SK-N-SH treated with all-trans-retinoic acid at 6 μM for 48 hours (cell line): Measurements from ENCODE around the gene MYO1B.

Experiments
- ATAC-seq: fragments of 200-7000 bp; cut with Tn5 transposase; 3 replicates; pipeline ENCODE4 v1.9.1; 2020; ENCODE audit warnings: mild to moderate bottlenecking, moderate library complexity
- ARNTL ChIP-seq: fragments of 450-650 bp; formaldehyde crosslinking; IDR thresholded peaks from 2 replicates; pipeline ENCODE4 v1.5.0; 2020; ENCODE audit warnings: low read depth, mild to moderate bottlenecking, moderate library complexity, borderline replicate concordance
- BACH2 ChIP-seq: fragments of 250-450 bp; sonication (Bioruptor Pico); IDR thresholded peaks from 2 replicates; pipeline ENCODE4 v1.9.0; 2021; ENCODE audit warnings: mild to moderate bottlenecking, borderline replicate concordance
- CREB5 ChIP-seq: fragments of 250-450 bp; sonication (Bioruptor Pico); IDR thresholded peaks from 2 replicates; pipeline ENCODE4 v1.5.1; 2020; ENCODE audit warnings: low read depth, mild to moderate bottlenecking, moderate library complexity
- CSDC2 ChIP-seq: fragments of 250-450 bp; sonication (Bioruptor Pico); IDR thresholded peaks from 2 replicates; pipeline ENCODE4 v1.5.0; 2020; ENCODE audit warnings: mild to moderate bottlenecking, moderate library complexity
- ESRRG ChIP-seq: fragments of 250-450 bp; sonication (Bioruptor Pico); IDR thresholded peaks from 2 replicates; pipeline ENCODE4 v1.6.1; 2021; ENCODE audit warnings: mild to moderate bottlenecking
- GLIS3 ChIP-seq: fragments of 250-450 bp; sonication (Bioruptor Pico); IDR thresholded peaks from 2 replicates; pipeline ENCODE4 v1.5.0; 2020; ENCODE audit warnings: mild to moderate bottlenecking, moderate library complexity
- ISL1 ChIP-seq: fragments of 250-450 bp; sonication (Bioruptor Pico); IDR thresholded peaks from 2 replicates; pipeline ENCODE4 v2.1.2; 2022; ENCODE audit warnings: mild to moderate bottlenecking, moderate library complexity
- OSR1 ChIP-seq: fragments of 250-450 bp; sonication (Bioruptor Pico); IDR thresholded peaks from 2 replicates; pipeline ENCODE4 v1.8.0; 2022; ENCODE audit warnings: moderate library complexity, mild to moderate bottlenecking, inconsistent platforms
- PPARA ChIP-seq: fragments of 250-450 bp; sonication (Bioruptor Pico); IDR thresholded peaks from 2 replicates; pipeline ENCODE4 v1.5.0; 2020; ENCODE audit warnings: mild to moderate bottlenecking, borderline replicate concordance
- RARB ChIP-seq: fragments of 250-450 bp; sonication (Bioruptor Pico); IDR thresholded peaks from 2 replicates; pipeline ENCODE4 v1.8.0; 2021; ENCODE audit warnings: mild to moderate bottlenecking, moderate library complexity
- SNAI2 ChIP-seq: fragments of 250-450 bp; sonication (Bioruptor Pico); IDR thresholded peaks from 2 replicates; pipeline ENCODE4 v1.5.0; 2020; ENCODE audit warnings: mild to moderate bottlenecking, moderate library complexity
- TCF4 ChIP-seq: fragments of 250-450 bp; sonication (Bioruptor Pico); IDR thresholded peaks from 2 replicates; pipeline ENCODE4 v1.8.0; 2021; ENCODE audit warnings: mild to moderate bottlenecking, moderate library complexity, borderline replicate concordance
- TOX ChIP-seq: fragments of 250-450 bp; sonication (Bioruptor Pico); IDR thresholded peaks from 2 replicates; pipeline ENCODE4 v1.8.0; 2021; ENCODE audit warnings: mild to moderate bottlenecking, moderate library complexity, borderline replicate concordance
- ZC3H10 ChIP-seq: fragments of 250-450 bp; sonication (Bioruptor Pico); IDR thresholded peaks from 2 replicates; pipeline ENCODE4 v1.5.1; 2021; ENCODE audit warnings: mild to moderate bottlenecking, moderate library complexity
- ZFP3 ChIP-seq: fragments of 250-450 bp; sonication (Bioruptor Pico); IDR thresholded peaks from 2 replicates; pipeline ENCODE4 v1.5.0; 2020; ENCODE audit warnings: mild to moderate bottlenecking, moderate library complexity
- ZFP30 ChIP-seq: fragments of 450-650 bp; formaldehyde crosslinking; IDR thresholded peaks from 2 replicates; pipeline ENCODE4 v1.5.0; 2022; ENCODE audit warnings: mild to moderate bottlenecking, moderate library complexity
- ZNF565 ChIP-seq: fragments of 450-650 bp; formaldehyde crosslinking; conservative IDR thresholded peaks from 2 replicates; pipeline ENCODE4 v1.5.0; 2020; ENCODE audit warnings: low read depth, mild to moderate bottlenecking, moderate library complexity
- ZNF70 ChIP-seq: fragments of 450-650 bp; formaldehyde crosslinking; IDR thresholded peaks from 2 replicates; pipeline ENCODE4 v1.5.0; 2020; ENCODE audit warnings: mild to moderate bottlenecking, moderate library complexity
- ZNF8 ChIP-seq: fragments of 450-650 bp; formaldehyde crosslinking; IDR thresholded peaks from 2 replicates; pipeline ENCODE4 v1.5.0; 2020; ENCODE audit warnings: mild to moderate bottlenecking, moderate library complexity
- TF ChIP-seq, protein P1 (sequence below): fragments of 250-450 bp; sonication (Bioruptor Pico); IDR thresholded peaks from 2 replicates; pipeline ENCODE4 v1.8.0; 2020; ENCODE audit warnings: mild to moderate bottlenecking, moderate library complexity, borderline replicate concordance
- TF ChIP-seq, protein P2 (sequence below): fragments of 250-450 bp; sonication (Bioruptor Pico); IDR thresholded peaks from 2 replicates; pipeline ENCODE4 v1.5.0; 2020; ENCODE audit warnings: mild to moderate bottlenecking, moderate library complexity

MYO1B gene

DNA sequence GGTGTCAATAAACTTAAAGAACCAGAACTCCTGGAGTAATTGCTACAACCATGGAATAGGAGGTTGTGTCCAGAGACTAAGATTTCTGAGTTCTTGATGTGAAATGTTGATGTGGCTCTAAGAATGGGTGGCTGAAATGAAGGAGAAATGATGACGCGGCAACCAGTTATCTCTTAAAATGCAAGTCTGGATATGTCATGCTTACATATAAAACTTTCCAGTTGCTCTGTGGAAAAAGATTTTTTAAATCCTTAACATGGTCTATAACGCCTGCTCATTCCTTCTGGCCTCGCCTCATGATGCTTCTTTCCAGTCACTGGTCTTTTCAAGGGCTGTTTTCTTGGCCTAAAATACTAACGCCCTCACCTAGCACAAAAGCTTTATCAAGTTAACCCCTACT lies 23.5 kb upstream of the MYO1B start:
- no peak for ATAC-seq
- TF ChIP-seq ZNF565 (CRISPR knock-in tag) (no peak), OSR1 (CRISPR knock-in tag) (no peak), CREB5 (CRISPR knock-in tag) (no peak), GLIS3 (no peak), ZNF70 (CRISPR knock-in tag) (no peak), ZNF8 (CRISPR knock-in tag) (no peak), TCF4 (CRISPR knock-in tag) (no peak), ESRRG (CRISPR knock-in tag) (no peak), PPARA (CRISPR knock-in tag) (no peak), ZFP3 (CRISPR knock-in tag) (no peak), TOX (no peak), ISL1 (CRISPR knock-in tag) (no peak), ZFP30 (no peak), BACH2 (CRISPR knock-in tag) (no peak), CSDC2 (CRISPR knock-in tag) (no peak), RARB (CRISPR knock-in tag) (no peak)
- TF ChIP-seq, protein P1, sequence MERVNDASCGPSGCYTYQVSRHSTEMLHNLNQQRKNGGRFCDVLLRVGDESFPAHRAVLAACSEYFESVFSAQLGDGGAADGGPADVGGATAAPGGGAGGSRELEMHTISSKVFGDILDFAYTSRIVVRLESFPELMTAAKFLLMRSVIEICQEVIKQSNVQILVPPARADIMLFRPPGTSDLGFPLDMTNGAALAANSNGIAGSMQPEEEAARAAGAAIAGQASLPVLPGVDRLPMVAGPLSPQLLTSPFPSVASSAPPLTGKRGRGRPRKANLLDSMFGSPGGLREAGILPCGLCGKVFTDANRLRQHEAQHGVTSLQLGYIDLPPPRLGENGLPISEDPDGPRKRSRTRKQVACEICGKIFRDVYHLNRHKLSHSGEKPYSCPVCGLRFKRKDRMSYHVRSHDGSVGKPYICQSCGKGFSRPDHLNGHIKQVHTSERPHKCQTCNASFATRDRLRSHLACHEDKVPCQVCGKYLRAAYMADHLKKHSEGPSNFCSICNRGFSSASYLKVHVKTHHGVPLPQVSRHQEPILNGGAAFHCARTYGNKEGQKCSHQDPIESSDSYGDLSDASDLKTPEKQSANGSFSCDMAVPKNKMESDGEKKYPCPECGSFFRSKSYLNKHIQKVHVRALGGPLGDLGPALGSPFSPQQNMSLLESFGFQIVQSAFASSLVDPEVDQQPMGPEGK = no peak
- TF ChIP-seq, all 23 proteins: peak for 0

DNA sequence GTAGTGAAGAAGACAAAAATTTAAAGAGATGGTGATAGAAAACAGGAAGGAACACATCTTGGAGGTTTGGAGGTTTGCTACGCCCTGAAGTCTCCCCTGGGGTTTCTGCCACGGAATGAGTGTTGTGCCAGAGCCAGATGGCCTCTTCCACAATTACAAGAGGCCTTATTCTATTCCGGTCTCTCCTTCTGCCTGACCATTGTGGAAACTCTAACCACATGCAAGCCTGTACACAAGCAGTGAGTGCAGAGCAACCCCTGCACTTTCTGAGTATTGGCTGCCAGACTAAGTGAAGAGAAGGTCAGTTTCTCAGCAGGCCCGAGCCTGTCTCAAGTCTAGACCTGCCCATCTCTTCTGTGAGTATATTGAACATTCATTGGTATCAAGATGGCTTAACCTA lies 22.7 kb upstream of the MYO1B start:
- TF ChIP-seq GLIS3 (no peak), ZFP30 (no peak), ZC3H10 (CRISPR knock-in tag) (no peak), ZNF8 (CRISPR knock-in tag) (no peak), ESRRG (CRISPR knock-in tag) (no peak), SNAI2 (no peak), ZNF70 (CRISPR knock-in tag) (no peak)
- TF ChIP-seq, protein P2, sequence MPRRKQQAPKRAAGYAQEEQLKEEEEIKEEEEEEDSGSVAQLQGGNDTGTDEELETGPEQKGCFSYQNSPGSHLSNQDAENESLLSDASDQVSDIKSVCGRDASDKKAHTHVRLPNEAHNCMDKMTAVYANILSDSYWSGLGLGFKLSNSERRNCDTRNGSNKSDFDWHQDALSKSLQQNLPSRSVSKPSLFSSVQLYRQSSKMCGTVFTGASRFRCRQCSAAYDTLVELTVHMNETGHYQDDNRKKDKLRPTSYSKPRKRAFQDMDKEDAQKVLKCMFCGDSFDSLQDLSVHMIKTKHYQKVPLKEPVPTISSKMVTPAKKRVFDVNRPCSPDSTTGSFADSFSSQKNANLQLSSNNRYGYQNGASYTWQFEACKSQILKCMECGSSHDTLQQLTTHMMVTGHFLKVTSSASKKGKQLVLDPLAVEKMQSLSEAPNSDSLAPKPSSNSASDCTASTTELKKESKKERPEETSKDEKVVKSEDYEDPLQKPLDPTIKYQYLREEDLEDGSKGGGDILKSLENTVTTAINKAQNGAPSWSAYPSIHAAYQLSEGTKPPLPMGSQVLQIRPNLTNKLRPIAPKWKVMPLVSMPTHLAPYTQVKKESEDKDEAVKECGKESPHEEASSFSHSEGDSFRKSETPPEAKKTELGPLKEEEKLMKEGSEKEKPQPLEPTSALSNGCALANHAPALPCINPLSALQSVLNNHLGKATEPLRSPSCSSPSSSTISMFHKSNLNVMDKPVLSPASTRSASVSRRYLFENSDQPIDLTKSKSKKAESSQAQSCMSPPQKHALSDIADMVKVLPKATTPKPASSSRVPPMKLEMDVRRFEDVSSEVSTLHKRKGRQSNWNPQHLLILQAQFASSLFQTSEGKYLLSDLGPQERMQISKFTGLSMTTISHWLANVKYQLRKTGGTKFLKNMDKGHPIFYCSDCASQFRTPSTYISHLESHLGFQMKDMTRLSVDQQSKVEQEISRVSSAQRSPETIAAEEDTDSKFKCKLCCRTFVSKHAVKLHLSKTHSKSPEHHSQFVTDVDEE (CRISPR knock-in tag) = no peak
- ATAC-seq = no peak

DNA sequence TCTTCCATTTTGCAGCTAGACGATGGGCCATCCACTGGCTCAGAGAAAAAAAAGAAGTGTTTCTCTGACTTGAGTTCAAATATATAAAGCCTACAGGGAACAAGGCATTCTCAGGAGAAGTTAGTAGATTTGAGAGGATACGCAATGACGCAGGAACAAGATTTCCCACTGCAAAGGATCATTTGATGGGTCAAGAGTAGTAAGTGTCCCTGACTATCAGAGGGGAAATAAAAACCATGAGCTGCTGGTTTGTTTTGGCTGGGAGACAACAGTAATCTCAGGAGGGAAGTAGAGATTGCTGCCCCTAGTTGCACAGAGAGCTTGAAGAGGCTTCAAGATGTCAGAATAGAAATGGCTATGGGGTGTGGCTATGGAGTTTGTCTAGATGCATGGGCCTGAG lies 22.3 kb upstream of the MYO1B start:
- TF ChIP-seq ISL1 (CRISPR knock-in tag) = no peak
- no peak for TF ChIP-seq ZFP30
- TF ChIP-seq ESRRG (CRISPR knock-in tag) = no peak
- no peak for TF ChIP-seq ZFP3 (CRISPR knock-in tag)
- no peak for TF ChIP-seq CREB5 (CRISPR knock-in tag)
- no peak for TF ChIP-seq OSR1 (CRISPR knock-in tag)
- TF ChIP-seq RARB (CRISPR knock-in tag) = no peak
- TF ChIP-seq, protein P1 = no peak
- no peak for ATAC-seq

- TF ChIP-seq OSR1 (CRISPR knock-in tag) (no peak), ARNTL (CRISPR knock-in tag) (no peak)
- no peak for ATAC-seq
These were observed 20.1 kb upstream of the MYO1B start for GRCh38 chr2:191225126-191225525.
